Measurements from ENCODE around the gene PIH1D2.
"Not testable (repeated sequence)": the region's sequence is repeated elsewhere in the genome, so short reads cannot be mapped to it uniquely, and the experiment has no call there.

PIH1D2 gene

GRCh38 chr11:112097734-112098528, 24.1 kb upstream of the PIH1D2 start:
- no peak for TF ChIP-seq CTCF (IDR thresholded peaks at IDR 0.05)
- Histone ChIP-seq H3K27me3 (no peaks in the 10 kb centered on the region), H3K4me3 (no peak overlapping the region), H3K36me3 (peaks cover 30 to 63% (median 39%) of the 10 kb centered on the region in 3 donors), H3K4me1 (peaks cover 0 to 4% (median 0%) of the 10 kb centered on the region in 4 donors), H3K9me3 (no peaks in the 10 kb centered on the region), H3K27ac (no peak overlapping the region)
- intact Hi-C loops (cut with DNase I; ENCODE audit: low total_unique reads): no loop called here
- DNase-seq: no peak

GRCh38 chr11:112096194-112096593, 22.4 kb upstream of the PIH1D2 start:
- no peak for TF ChIP-seq CTCF (IDR thresholded peaks at IDR 0.05)
- peaks cover 47 to 81% (median 55%) of the 10 kb centered on the region in 3 donors for H3K36me3 ChIP-seq
- H3K4me3 ChIP-seq: no peak overlapping the region
- H3K27ac ChIP-seq: no peak overlapping the region
- peaks cover 0 to 4% (median 0%) of the 10 kb centered on the region in 4 donors for H3K4me1 ChIP-seq
- H3K27me3 ChIP-seq: no peaks in the 10 kb centered on the region
- H3K9me3 ChIP-seq: no peaks in the 10 kb centered on the region
- intact Hi-C loops (cut with DNase I; ENCODE audit: low total_unique reads): no loop called here
- no peak for DNase-seq

GRCh38 chr11:112095302-112095701, 21.5 kb upstream of the PIH1D2 start:
- intact Hi-C loops (cut with DNase I; ENCODE audit: low total_unique reads); H3K27ac ChIP-seq; H3K4me3 ChIP-seq; H3K9me3 ChIP-seq; DNase-seq; H3K27me3 ChIP-seq; H3K4me1 ChIP-seq: not testable (repeated sequence)
- H3K36me3 ChIP-seq: peaks cover 55 to 90% (median 64%) of the 10 kb centered on the region in 3 donors

- H3K4me1 ChIP-seq: peaks cover 0 to 33% (median 24%) of the 10 kb centered on the region in 4 donors
- DNase-seq: no peak
- H3K27me3 ChIP-seq: no peaks in the 10 kb centered on the region
- intact Hi-C loops (cut with DNase I; ENCODE audit: low total_unique reads): loop anchor here (5.0 kb wide), 1 partner anchor 205 kb away; no protein-coding TSS in a partner anchor
- peak overlapping the region; percentile 75 to 82 for H3K4me3 ChIP-seq
- H3K27ac ChIP-seq: peak overlapping the region; percentile 76 to 83
- no peak for TF ChIP-seq CTCF (IDR thresholded peaks at IDR 0.05)
- H3K9me3 ChIP-seq: no peaks in the 10 kb centered on the region
- peaks cover 54 to 66% (median 65%) of the 10 kb centered on the region in 3 donors for H3K36me3 ChIP-seq
These were observed 13.4 kb upstream of the PIH1D2 start for GRCh38 chr11:112087212-112087611.

GRCh38 chr11:112086422-112087191, 12.8 kb upstream of the PIH1D2 start, which contains the start of the genes SDHD and TIMM8B:
SDHD (plus strand) TSS chr11:112086873; CDS start chr11:112086908, 35 bp downstream.
TIMM8B (minus strand) TSS chr11:112086756; CDS start chr11:112086723, 33 bp downstream.
- TF ChIP-seq CTCF (IDR thresholded peaks at IDR 0.05): peak; percentile 27 to 32
- Histone ChIP-seq H3K4me3 (peak within 1 kb of the TSS; percentile 75 to 82), H3K27ac (peak within 1 kb of the TSS; percentile 76 to 83), H3K9me3 (no peaks in the 10 kb centered on the region), H3K4me1 (peaks cover 0 to 33% (median 24%) of the 10 kb centered on the region in 4 donors), H3K27me3 (no peaks in the 10 kb centered on the region), H3K36me3 (peaks cover 54 to 66% (median 64%) of the 10 kb centered on the region in 3 donors)
- peak; percentile 94 to 98 for DNase-seq
- intact Hi-C loops (cut with DNase I; ENCODE audit: low total_unique reads): loop anchor here (5.0 kb wide), 1 partner anchor 204 kb away; no protein-coding TSS in a partner anchor

Data from tibial artery (tissue), 4 donors.